Activated CD8-positive, alpha-beta T cell treated with anti-CD3 and anti-CD28 coated beads, Interleukin-2, amount 10 ng/mL, durations not matched to agents 7 days and 5 days (primary cell): ENCODE results near the gene MED22. TPM values are rescaled to one million over a fixed set of nuclear protein-coding genes. Genes with fewer than 3 reads are reported as not detected.
"Not testable (repeated sequence)": the region's sequence is repeated elsewhere in the genome, so short reads cannot be mapped to it uniquely, and the experiment has no call there.

Experiments used
- ATAC-seq: fragments of 150-1000 bp; cut with Tn5 transposase; one replicate; pipeline ENCODE4 v1.10.0; 2021; ENCODE audit warnings: moderate library complexity
- CTCF ChIA-PET: fragments of 350-600 bp; sonication (Branson Sonifier 250); formaldehyde crosslinking; loops from one replicate; lab custom pipeline; 2021; ENCODE audit warnings: antibody characterized with exemption; lab: Charles Lee
- POLR2A ChIA-PET: fragments of 350-600 bp; sonication (Branson Sonifier 250); formaldehyde crosslinking; loops from one replicate; lab custom pipeline; 2021; ENCODE audit warnings: antibody characterized with exemption; lab: Charles Lee
- DNase-seq: peaks from one replicate; pipeline ENCODE4 v3.0.0-alpha.2; 2020
- H3K27ac Mint-ChIP-seq: one replicate; pipeline ENCODE4 v1.8.0; 2021; ENCODE audit warnings: mild to moderate bottlenecking, mixed read lengths
- H3K27me3 Mint-ChIP-seq: one replicate; pipeline ENCODE4 v1.8.0; 2021; ENCODE audit warnings: low read depth, mixed read lengths
- H3K36me3 Mint-ChIP-seq: one replicate; pipeline ENCODE4 v1.8.0; 2021; ENCODE audit warnings: low read depth, mixed read lengths
- H3K4me1 Mint-ChIP-seq: one replicate; pipeline ENCODE4 v1.8.0; 2021; ENCODE audit warnings: low read depth, mixed read lengths
- H3K4me3 Mint-ChIP-seq: one replicate; pipeline ENCODE4 v1.8.0; 2021; ENCODE audit warnings: mild to moderate bottlenecking, mixed read lengths
- H3K9me3 Mint-ChIP-seq: one replicate; pipeline ENCODE4 v1.8.0; 2022; ENCODE audit warnings: mixed read lengths; ENCODE audit not compliant: insufficient read depth
- total RNA-seq, 2 experiments: library from RNA; stranded (reverse); gene quantifications; one replicate each; pipeline ENCODE4 v1.2.3, GENCODE V29; 2021

The MED22 gene
- total RNA-seq, 2 experiments from 2014 or later: 29.1 to 29.6 TPM

GRCh38 chr9:133335924-133336811 lies 11.8 kb downstream of the MED22 start, which contains the start of gene SURF6:
SURF6 (minus strand) TSS chr9:133336188; CDS start chr9:133336132, 56 bp downstream.
- H3K4me1 Mint-ChIP-seq: peaks cover 61% of the 10 kb centered on the region
- H3K9me3 Mint-ChIP-seq: no peaks in the 10 kb centered on the region
- ChIA-PET CTCF (interaction anchor here (1.9 to 2.4 kb wide), 2 partner anchors 35 to 150 kb away, joined by 12 to 13 read pairs; no protein-coding TSS in a partner anchor), POLR2A (interaction anchor here (1.8 to 3.8 kb wide), 2 partner anchors 12 to 38 kb away, joined by 7 to 21 read pairs; partner anchors contain the start of genes MED22 and RPL7A)
- H3K4me3 Mint-ChIP-seq: peak within 1 kb of the TSS; percentile 97
- peak within 1 kb of the TSS; percentile 96 for H3K27ac Mint-ChIP-seq
- no peaks in the 10 kb centered on the region for H3K27me3 Mint-ChIP-seq
- DNase-seq (peak; percentile 94), ATAC-seq (peak; percentile 91)
- H3K36me3 Mint-ChIP-seq: peaks cover 76% of the 10 kb centered on the region

GRCh38 chr9:133334888-133335287 lies 13.0 kb downstream of the MED22 start:
- peaks cover 72% of the 10 kb centered on the region for H3K36me3 Mint-ChIP-seq
- H3K27me3 Mint-ChIP-seq, ATAC-seq, H3K9me3 Mint-ChIP-seq, DNase-seq: not testable (repeated sequence)
- CTCF ChIA-PET: interaction anchor here (0.6 to 2.4 kb wide), 7 partner anchors 21 to 148 kb away, joined by 3 to 13 read pairs (median 4); partner anchors contain the start of genes SURF1 and SURF2
- H3K4me3 Mint-ChIP-seq: peak overlapping the region; percentile 97
- H3K4me1 Mint-ChIP-seq: peaks cover 50% of the 10 kb centered on the region
- POLR2A ChIA-PET: interaction anchor here (0.9 to 3.8 kb wide), 3 partner anchors 14 to 39 kb away, joined by 5 to 21 read pairs (median 7); partner anchors contain the start of genes MED22 and RPL7A
- peak overlapping the region; percentile 96 for H3K27ac Mint-ChIP-seq

GRCh38 chr9:133334161-133334560 lies 13.8 kb downstream of the MED22 start:
- no peak for DNase-seq
- no peak for ATAC-seq
- ChIA-PET POLR2A (interaction anchor here (0.9 to 3.8 kb wide), 3 partner anchors 14 to 40 kb away, joined by 5 to 21 read pairs (median 7); partner anchors contain the start of genes MED22 and RPL7A), CTCF (interaction anchor here (0.9 to 2.4 kb wide), 6 partner anchors 22 to 148 kb away, joined by 3 to 13 read pairs (median 6); partner anchors contain the start of genes SURF1 and SURF2)
- H3K36me3 Mint-ChIP-seq: peaks cover 67% of the 10 kb centered on the region
- H3K4me3 Mint-ChIP-seq: peak overlapping the region; percentile 97
- peak overlapping the region; percentile 32 for H3K27ac Mint-ChIP-seq
- peaks cover 42% of the 10 kb centered on the region for H3K4me1 Mint-ChIP-seq
- no peaks in the 10 kb centered on the region for H3K9me3 Mint-ChIP-seq
- H3K27me3 Mint-ChIP-seq: no peaks in the 10 kb centered on the region

GRCh38 chr9:133333566-133333965 lies 14.4 kb downstream of the MED22 start:
- POLR2A ChIA-PET: interaction anchor here (0.8 to 3.8 kb wide), 2 partner anchors 15 to 37 kb away, joined by 3 to 21 read pairs; partner anchors contain the start of genes MED22 and RPL7A

GRCh38 chr9:133333011-133333410 lies 14.9 kb downstream of the MED22 start:
- CTCF ChIA-PET: no interaction called here
- no peak overlapping the region for H3K27ac Mint-ChIP-seq

More at GRCh38 chr9:133333566-133333965, 14.4 kb downstream of the MED22 start:
- DNase-seq (no peak), ATAC-seq (no peak)
- H3K4me1 Mint-ChIP-seq: peaks cover 37% of the 10 kb centered on the region
- no peak overlapping the region for H3K4me3 Mint-ChIP-seq
- peak overlapping the region; percentile 32 for H3K27ac Mint-ChIP-seq
- no peaks in the 10 kb centered on the region for H3K27me3 Mint-ChIP-seq
- CTCF ChIA-PET: interaction anchor here (1.2 to 2.4 kb wide), 2 partner anchors 29 to 37 kb away, joined by 3 to 12 read pairs; no protein-coding TSS in a partner anchor
- peaks cover 65% of the 10 kb centered on the region for H3K36me3 Mint-ChIP-seq
- H3K9me3 Mint-ChIP-seq: no peaks in the 10 kb centered on the region

GRCh38 chr9:133332381-133332730 lies 15.6 kb downstream of the MED22 start:
- ChIA-PET CTCF (interaction anchor here (4.5 kb wide), 1 partner anchor 145 kb away, joined by 35 read pairs; no protein-coding TSS in a partner anchor), POLR2A (interaction anchor here (0.8 to 3.8 kb wide), 2 partner anchors 16 to 38 kb away, joined by 3 to 21 read pairs; partner anchors contain the start of genes MED22 and RPL7A)
- no peak for DNase-seq
- Mint-ChIP-seq H3K9me3 (no peaks in the 10 kb centered on the region), H3K27ac (no peak overlapping the region), H3K36me3 (peaks cover 59% of the 10 kb centered on the region), H3K4me1 (peaks cover 37% of the 10 kb centered on the region), H3K27me3 (no peaks in the 10 kb centered on the region), H3K4me3 (no peak overlapping the region)
- no peak for ATAC-seq

More at GRCh38 chr9:133333011-133333410, 14.9 kb downstream of the MED22 start:
- POLR2A ChIA-PET: interaction anchor here (0.8 to 3.8 kb wide), 2 partner anchors 15 to 38 kb away, joined by 3 to 21 read pairs; partner anchors contain the start of genes MED22 and RPL7A
- ATAC-seq (no peak), DNase-seq (no peak)
- Mint-ChIP-seq H3K27me3 (no peaks in the 10 kb centered on the region), H3K36me3 (peaks cover 63% of the 10 kb centered on the region), H3K4me3 (no peak overlapping the region), H3K4me1 (peaks cover 37% of the 10 kb centered on the region), H3K9me3 (no peaks in the 10 kb centered on the region)

- Mint-ChIP-seq H3K27me3 (no peaks in the 10 kb centered on the region), H3K36me3 (peaks cover 59% of the 10 kb centered on the region), H3K27ac (no peak overlapping the region), H3K4me1 (peaks cover 34% of the 10 kb centered on the region), H3K4me3 (no peak overlapping the region), H3K9me3 (no peaks in the 10 kb centered on the region)
- ChIA-PET POLR2A (interaction anchor here (0.8 kb wide), 1 partner anchor 39 kb away, joined by 3 read pairs; no protein-coding TSS in a partner anchor), CTCF (interaction anchor here (4.5 kb wide), 1 partner anchor 145 kb away, joined by 35 read pairs; no protein-coding TSS in a partner anchor)
- ATAC-seq (no peak), DNase-seq (no peak)
These were observed 16.1 kb downstream of the MED22 start for GRCh38 chr9:133331641-133332380.

- CTCF ChIA-PET: interaction anchor here (1.0 to 4.5 kb wide), 4 partner anchors 8 to 314 kb away, joined by 3 to 35 read pairs (median 8); no protein-coding TSS in a partner anchor
- ATAC-seq (no peak), DNase-seq (no peak)
- no peaks in the 10 kb centered on the region for H3K27me3 Mint-ChIP-seq
- H3K4me3 Mint-ChIP-seq: no peak overlapping the region
- no peaks in the 10 kb centered on the region for H3K9me3 Mint-ChIP-seq
- peaks cover 56% of the 10 kb centered on the region for H3K36me3 Mint-ChIP-seq
- no peak overlapping the region for H3K27ac Mint-ChIP-seq
- H3K4me1 Mint-ChIP-seq: peaks cover 28% of the 10 kb centered on the region
- POLR2A ChIA-PET: interaction anchor here (1.2 kb wide), 1 partner anchor 148 kb away, joined by 5 read pairs; the partner anchor contains the start of gene SLC2A6
These were observed 16.7 kb downstream of the MED22 start for GRCh38 chr9:133331221-133331620.

- H3K27me3 Mint-ChIP-seq, H3K27ac Mint-ChIP-seq, DNase-seq, H3K9me3 Mint-ChIP-seq, ATAC-seq, H3K4me3 Mint-ChIP-seq: not testable (repeated sequence)
- ChIA-PET POLR2A (interaction anchor here (1.4 kb wide), 1 partner anchor 19 kb away, joined by 4 read pairs; no protein-coding TSS in a partner anchor), CTCF (interaction anchor here (0.7 to 4.5 kb wide), 11 partner anchors 10 to 307 kb away, joined by 3 to 35 read pairs (median 7); partner anchors contain the start of gene STKLD1)
- Mint-ChIP-seq H3K4me1 (peaks cover 13% of the 10 kb centered on the region), H3K36me3 (peaks cover 41% of the 10 kb centered on the region)
These were observed 18.4 kb downstream of the MED22 start for GRCh38 chr9:133329306-133330156.
